Stimulated activated CD4-positive, alpha-beta T cell treated with anti-CD3 and anti-CD28 coated beads, Interleukin-15, amount 100 ng/mL, for 48 hours (primary cell): ENCODE results near the gene POLR1E.
"Not testable (repeated sequence)": the region's sequence is repeated elsewhere in the genome, so short reads cannot be mapped to it uniquely, and the experiment has no call there.

Source experiments
- DNase-seq, 2 donors: peaks; one replicate each; pipeline ENCODE4 v3.0.0-alpha.2; 2020; ENCODE audit warnings: low read depth in 2 of 2

POLR1E gene

DNA sequence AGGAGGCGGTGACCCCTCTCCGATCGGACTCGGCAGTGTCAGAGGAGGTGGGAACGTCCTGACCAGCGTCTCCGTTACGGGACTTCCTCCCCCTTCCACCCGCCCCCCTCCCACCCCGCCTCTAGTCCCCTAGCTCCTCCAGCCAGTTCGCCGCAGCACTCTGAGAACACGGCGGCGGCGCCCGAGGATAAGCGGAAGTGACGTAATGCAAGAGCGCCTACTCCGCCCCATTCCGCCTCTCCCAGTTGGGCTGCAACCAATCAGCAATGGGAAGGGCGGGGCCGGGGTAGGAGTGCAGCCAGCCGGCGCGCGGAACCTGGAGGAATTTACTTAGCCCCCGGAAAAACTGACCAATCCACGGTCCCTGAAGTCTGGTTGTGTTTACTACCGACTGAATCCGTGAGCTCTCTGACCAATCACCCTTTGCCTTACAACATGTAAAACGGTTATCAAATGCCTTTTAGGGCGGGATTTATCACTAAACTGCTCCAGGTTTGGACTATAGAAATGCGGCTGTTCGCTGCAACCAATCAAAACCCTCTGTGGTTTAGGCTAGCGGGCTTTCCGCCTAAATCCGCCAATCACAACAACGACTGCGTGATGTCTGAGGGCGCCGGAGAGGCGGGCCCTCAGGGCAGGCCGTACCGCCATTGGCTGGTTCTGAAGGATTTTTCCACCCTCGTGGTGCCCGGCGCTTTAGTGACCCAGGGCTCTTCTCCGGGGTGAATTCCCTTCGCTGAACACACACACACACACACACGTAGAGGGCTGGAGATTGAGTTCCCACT lies 20.3 kb upstream of the POLR1E start, which contains the start of gene ZBTB5:
TSS of gene ZBTB5 (minus strand) at position 202 of the 788 bp plus-strand sequence. CDS start 22,899 bp downstream, outside the sequence.
- DNase-seq = peak; percentile 99

DNA sequence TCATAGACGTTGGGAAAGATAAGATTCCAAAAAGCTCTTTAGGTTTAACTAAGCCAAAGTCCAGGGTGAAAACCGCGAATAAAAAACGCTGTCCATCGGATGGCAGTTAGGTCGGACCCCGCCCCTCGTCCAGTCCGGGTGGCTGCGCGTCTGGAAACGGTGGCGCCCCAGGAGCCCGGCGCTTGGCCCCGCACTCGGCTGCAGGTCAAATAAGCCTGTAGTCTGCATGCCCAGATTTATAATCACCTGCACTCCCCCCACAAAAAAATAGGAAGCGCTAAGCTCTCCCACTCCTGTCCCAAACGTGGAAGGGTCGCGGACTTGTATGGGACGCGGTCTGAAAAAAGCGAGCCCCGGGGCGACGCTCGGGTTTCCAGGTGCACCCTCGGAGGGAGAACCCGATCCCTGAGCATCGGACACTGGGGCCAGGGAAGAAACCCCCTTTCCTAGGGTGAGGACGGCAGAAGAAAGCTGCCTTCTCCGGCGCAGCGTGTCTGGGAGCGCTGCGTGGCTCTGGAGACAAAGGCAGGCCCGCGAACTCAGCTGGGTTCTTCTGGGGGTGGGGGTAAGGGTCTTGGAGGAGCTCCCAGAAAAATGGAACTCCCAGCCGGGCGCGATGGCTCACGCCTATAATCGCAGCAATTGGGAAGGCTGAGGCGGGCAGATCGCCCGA lies 19.6 kb upstream of the POLR1E start:
- peak in 1 of 2 donors; percentile 12 for DNase-seq

DNA sequence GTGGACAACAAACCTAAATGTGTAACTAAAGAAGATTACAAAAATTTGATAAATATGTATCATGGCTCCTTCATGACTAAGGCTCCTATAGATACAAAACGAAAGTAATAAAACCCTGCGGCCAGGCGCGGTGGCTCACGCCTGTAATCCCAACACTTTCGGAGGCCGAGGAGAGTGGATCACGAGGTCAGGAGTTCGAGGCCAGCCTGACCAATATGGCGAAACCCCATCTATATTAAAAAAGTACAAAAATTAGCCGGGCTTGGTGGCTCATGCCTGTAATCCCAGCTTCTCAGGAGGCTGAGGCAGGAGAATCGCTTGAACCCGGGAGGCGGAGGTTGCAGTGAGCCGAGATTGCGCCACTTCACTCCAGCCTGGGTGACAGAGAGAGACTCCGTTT lies 18.2 kb upstream of the POLR1E start:
- DNase-seq = not testable (repeated sequence)

DNA sequence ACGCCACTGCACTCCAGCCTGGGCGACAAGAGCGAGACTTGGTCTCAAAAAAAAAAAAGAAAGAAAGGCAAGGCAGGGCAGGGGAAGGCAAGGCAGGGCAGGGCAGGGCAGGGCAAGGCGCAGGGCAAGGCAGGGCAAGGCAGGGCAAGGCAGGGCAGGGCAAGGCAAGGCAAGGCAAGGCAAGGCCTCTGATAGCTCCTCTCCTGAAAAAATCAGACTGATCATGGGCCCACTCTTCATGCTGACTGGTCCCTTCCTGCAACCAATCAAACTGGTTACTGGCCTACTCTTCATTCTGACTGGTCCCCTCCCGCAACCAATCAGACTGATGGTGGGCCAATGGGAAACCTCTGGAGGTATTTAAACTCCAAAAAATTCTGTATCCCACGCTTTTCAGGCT lies 17.1 kb upstream of the POLR1E start:
- DNase-seq = no peak

DNA sequence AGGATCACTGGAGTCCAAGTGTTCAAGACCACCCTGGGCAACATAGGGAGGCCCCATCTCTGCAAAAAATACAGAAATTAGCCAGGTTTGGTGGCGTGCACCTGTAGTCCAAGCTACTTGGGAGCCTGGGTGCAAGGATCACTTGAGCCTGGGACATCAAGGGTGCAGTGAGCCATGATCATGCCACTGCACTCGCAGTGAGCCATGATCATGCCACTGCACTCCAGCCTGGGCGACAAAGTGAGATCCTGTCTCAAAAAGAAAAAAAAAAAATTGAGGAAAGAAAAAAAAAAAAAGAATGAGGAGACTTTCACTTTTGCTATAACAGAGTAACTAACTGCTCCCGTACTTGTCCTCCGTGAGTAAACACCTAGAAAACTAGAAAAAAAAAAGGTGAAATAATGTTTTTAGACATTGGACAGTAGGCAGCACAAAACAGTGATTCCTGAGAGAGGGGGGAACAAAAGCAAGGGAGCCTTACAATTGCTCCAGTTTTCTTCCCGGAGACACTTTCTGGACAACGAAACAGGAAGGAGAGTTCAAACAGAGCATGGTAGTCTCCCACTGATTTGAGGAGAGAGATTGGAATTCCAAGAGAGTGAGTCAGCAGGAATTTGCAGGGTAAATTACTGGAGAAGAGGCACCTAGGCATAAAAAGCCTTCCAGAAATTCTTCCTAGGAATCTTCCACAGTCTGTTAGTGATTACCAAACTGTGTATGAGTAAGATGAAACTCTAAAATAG lies 13.6 kb upstream of the POLR1E start:
- no peak for DNase-seq

DNA sequence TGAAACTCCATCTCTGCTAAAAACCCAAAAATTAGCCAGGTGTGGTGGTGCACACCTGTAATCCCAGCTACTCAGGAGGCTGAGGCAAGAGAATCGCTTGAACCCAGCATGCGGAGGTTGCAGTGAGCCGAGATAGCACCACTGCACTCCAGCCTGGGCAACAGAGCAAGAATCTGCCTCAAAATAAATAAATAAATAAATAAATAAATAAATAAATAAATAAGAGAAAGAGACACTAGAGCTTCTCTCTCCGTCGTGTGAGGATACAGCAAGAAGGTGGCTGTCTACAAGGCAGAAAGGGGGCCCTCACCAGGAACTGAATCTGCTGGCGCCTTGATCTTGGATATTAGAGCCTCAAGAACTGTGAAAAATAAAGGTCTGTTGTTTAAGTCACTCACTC lies 11.8 kb upstream of the POLR1E start:
- DNase-seq = not testable (repeated sequence)

DNA sequence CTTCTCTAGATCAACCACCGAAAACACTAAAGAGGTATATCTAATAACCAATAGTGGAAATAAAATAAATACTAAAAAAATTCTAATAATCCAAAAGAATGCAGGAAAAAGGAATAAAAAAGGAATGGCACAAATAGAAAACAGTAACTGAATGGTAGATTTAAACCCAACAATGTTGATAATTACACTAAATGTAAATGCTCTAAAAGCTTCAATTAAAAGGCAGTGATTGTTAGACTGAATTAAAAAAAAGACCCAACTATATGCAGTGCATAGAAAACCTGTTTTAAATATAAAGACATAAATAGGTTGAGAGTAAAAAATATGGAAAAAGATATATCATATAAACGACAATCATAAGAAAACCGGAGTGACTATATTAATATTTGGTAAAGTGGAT lies 11.3 kb upstream of the POLR1E start:
- DNase-seq = no peak

DNA sequence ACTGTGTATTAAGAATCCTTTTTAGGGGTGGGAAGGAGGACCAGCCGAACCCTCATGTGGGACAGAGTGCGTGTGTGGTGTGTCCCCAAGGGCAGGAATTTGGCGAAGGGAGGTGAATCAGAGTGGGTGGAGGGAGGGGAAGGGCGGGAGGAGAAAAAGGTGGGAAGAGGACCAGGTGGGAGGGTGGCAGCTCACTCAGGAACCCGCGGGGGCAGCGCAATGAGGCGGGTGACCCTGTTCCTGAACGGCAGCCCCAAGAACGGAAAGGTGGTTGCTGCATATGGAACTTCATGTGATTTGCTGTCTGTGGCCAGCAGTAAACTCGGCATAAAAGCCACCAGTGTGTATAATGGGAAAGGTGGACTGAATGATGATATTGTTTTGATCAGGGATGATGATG lies 8.8 kb upstream of the POLR1E start:
- no peak for DNase-seq

DNA sequence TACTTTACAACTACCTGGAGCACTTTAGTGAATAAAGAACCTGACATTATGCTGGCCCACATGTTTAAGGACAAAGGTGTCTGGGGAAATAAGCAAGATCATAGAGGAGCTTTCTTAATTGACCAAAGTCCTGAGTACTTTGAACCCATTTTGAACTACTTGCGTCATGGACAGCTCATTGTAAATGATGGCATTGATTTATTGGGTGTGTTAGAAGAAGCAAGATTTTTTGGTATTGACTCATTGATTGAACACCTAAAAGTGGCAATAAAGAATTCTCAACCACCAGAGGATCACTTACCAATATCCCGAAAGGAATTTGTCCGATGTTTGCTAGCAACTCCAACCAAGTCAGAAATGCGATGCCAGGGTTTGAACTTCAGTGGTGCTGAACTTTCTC lies 8.3 kb upstream of the POLR1E start:
- not testable (repeated sequence) for DNase-seq

DNA sequence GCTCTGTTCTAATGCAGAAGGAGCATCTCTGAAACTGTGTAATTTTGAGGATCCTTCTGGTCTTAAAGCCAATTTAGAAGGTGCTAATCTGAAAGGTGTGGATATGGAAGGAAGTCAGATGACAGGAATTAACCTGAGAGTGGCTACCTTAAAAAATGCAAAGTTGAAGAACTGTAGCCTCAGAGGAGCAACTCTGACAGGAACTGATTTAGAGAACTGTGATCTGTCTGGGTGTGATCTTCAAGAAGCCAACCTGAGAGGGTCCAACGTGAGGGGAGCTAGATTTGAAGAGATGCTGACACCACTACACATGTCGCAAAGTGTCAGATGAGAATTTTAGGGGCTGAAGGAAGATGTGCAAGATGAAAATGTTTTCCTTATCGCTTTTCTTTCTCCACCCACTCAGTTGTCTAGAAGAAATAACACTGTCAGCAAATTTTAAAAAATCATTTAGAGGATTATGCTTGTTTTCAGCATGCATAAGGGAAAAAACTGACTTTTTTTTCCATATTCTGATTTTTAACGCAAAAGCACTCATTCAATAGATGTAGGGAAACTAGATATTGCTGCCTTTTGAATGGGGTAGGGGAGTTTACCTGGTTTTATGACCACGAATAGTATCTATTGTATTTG lies 7.6 kb upstream of the POLR1E start:
- not testable (repeated sequence) for DNase-seq

DNA sequence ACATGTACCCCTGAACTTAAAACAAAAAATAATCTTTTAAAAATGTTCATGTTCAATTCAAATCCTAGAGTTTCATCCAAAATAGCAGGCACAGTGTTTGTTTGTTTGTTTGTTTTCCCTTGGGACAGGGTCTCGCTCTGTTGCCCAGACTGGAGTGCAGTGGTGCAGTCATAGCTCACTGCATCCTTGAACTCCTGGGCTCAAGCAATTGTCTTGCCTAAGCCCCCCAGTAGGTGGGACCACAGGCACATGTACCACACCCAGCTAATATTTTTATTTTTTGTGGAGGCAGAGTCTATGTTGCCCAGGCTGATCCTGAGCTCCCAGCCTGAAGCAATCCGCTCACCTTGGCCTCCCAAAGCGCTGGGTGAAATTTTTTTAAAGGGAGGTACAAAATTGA lies 5.0 kb upstream of the POLR1E start:
- DNase-seq = no peak

DNA sequence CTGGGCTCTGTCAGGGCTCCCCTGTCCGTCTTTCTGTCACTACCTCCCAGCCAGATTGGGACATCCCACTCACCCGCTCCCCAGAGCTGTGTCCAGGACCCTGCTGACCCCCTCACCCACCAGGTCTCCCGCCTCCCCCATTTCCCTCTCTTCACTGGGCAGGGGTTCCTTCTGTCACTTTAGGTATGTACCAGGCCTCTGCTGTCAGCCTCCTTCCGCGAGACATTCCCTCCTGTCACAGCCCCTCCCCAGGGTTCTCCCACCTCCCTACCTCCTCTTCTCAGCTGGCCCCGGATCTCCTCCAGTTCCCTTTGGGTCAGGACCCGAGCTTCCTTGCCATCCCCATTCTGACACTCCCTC lies 488 bp downstream of the POLR1E start:
- DNase-seq = no peak

DNA sequence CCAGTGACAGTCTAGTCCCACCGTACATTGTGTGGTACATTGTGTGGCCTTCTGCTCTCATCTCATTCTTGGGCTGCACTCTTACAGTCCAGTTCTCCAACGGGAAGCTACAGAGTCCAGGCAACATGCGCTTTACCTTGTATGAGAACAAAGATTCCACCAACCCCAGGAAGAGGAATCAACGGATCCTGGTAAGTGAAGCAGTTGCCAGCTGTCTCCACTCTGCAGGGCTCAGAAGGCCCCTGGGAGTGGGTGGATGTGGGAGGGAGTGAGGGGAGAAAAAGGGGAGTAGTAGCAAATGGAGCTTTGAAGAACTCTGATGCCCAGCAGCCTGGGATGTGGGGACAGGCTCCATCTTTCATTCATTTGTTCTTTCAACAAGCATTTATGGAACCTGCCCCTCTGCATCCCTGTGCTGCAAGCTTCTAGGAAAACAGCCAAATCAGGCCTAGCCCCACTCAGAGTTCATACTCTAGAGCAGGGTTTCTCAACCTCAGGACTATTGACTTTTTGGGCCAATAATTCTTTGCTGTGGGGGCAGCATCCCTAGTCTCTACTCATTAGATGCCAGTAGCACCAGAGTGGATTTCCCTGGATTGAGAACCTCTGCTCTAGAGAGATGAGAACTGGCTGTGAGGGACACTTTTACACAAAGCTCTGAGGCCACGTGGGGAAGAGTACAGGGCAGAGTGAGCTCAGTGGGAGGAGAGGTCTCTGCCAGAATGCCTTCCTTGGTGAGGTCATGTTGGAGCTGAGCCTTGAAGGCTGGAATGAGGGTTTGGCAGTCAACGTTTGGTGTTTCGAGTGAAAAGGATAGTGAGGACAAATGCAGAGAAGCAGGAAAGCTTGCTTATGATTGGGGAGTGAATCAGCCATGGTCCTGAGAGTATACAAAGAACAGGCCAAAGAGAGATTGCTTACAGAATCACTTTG lies 1.1 kb downstream of the POLR1E start:
- DNase-seq = no peak

DNA sequence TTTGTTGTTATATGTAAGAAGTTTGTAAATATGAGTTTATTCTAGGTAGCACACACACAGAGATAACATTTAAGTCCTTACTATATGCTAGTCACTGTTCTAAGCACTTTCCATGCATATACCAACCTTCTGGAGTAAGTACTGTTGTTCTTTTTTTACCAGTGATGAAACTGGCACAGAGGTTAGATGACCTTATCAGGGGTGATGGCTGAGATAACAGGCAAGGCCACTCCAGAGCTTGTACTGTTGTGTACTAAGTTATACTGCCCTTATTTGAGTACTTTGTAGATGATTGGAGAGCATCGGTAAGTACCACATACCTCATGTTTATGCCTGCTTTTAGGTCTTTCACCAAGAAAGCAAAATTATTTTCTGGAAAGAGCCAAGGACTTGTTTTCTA lies 6.2 kb downstream of the POLR1E start:
- no peak for DNase-seq

DNA sequence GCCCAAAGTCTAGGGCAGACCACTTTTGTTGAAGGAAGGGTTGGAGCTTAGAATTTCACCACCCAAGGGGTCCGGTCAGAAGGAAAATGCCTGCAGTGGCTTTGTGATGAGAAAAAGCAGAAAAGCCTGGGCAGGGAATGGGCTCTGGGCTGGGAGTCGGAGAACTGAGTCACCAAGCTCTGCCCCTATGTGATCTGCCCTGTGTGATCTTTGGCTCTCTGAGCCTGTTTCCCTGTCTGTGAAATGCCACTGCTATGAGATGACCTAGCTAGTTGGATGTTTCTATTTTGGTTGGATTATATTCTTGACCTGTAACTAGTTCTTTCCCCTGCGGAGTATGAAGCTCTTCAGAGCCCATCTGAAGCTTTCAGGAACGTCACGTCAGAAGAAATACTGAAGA lies 9.8 kb downstream of the POLR1E start:
- no peak for DNase-seq

DNA sequence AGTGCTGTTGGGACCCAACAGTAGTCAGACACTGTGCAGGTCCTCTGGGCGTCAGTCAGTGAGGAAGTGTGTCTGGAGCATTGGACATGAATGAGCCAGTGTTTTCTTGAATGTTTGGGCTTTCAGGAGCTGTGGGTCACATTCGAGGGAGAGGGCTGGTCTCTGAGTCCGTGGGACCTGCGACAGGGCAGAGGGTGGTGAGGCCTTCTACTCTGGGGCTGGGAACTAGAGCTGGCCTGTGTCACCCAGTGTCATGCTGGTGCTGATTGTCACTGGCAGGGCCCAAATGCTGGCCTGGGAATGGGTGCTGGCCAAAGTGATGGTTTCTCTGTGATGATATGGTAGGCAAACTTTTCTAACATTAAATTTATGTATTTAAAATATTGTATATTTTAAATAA lies 10.3 kb downstream of the POLR1E start:
- no peak for DNase-seq

DNA sequence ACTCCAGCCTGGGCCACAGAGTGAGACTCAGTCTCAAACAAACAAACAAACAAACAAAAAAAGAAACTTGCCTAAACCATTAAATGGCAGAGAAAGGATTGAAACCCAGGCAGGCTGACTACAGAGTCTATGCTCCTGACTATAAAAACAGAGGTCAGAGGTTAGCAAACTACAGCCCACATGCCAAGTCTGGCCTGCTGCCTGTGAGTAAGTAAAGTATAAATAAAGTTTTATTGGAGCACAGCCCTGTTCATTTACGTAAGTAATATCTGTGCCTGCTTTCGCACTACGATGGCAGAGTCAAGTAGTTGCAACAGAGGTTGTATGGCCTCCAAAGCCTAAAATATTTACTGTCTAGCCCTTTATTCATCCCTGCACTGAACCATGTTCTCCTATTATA lies 11.6 kb downstream of the POLR1E start:
- DNase-seq = no peak

DNA sequence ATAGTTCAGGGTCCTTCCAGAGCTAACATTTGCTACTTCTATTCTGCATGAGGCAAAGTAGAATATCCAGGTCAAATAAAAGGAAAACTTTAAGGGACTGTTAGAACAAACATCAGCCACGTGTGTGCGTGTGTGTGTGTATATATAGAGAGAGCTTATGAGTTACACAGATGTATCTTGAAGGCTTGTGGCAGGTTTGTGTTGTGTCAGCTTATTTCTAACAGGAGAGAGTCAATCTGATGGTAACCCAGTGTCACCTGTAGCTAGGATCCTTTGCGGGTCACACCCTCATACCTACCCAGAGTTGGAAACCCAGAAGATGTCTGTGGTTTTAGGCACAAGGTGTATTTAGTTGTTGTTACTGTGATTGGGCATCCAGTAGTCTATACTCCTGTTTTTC lies 12.7 kb downstream of the POLR1E start:
- DNase-seq = no peak

DNA sequence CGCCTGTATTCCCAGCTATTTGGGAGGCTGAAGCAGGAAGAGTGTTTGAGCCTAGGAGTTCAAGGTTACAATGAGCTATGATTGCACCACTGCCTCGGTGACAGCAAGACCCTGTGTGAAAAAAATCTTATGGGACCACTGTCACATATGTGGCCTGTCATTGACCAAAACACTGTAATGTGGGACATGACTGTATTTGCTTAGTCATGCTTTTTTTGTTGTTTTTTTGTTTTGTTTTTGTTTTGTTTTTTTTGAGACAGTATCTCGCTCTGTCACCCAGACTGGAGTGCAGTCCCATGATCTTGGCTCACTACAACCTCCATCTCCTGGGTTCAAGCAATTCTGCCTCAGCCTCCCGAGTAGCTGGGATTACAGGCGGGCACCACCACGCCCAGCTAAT lies 13.5 kb downstream of the POLR1E start:
- DNase-seq = no peak

DNA sequence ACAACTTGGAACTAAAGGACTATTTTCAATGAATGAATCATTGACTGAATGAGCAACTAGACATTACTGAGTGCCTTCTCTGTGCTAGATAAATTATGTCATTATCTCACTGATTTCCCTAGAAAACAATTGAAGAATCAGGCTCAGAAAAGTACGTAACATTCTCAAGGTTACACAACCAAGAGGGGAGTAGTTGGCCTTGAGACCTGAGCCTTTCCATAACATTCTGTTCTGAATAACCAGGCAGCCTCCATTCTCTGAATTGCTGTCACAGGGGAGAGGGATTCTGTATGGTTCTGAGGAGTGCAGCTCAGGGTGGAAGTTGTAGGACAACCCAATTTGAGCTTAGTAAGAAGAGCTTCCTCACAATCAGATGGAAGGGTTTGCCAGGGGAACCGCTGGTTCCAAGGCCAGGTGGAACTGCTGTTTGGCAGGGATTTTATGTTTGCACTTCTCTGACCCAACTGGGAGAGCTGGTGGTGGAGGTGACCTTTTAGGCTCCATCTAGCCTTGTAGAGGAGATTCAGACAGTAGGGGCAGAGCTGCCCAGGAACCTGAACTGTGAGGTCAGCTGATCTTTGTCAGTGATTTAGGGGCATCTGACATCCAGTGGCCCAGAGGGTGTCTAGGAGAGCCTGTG lies 16.3 kb downstream of the POLR1E start:
- no peak for DNase-seq

DNA sequence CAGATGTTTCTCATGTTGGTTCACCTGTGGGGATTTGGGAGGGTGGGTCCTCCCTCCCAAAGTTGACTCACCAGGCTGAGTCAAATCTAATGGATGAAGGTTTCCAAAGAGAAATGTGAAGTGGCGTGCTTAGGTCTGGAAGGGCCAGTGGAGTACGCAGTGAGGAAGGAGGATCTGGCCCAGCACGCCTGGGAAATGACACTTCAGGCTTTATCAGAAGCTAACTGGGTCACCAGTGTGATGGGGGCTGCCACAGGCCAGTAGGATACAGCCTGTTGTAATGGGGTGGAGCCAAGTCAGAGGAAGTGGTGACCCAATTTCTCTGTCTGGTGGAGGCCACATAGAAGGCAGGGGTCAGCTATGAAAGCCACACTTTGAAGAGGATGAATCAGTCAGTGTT lies 18.0 kb downstream of the POLR1E start:
- DNase-seq = no peak
